ENCODE measurements around the gene KYAT1.

DNA sequence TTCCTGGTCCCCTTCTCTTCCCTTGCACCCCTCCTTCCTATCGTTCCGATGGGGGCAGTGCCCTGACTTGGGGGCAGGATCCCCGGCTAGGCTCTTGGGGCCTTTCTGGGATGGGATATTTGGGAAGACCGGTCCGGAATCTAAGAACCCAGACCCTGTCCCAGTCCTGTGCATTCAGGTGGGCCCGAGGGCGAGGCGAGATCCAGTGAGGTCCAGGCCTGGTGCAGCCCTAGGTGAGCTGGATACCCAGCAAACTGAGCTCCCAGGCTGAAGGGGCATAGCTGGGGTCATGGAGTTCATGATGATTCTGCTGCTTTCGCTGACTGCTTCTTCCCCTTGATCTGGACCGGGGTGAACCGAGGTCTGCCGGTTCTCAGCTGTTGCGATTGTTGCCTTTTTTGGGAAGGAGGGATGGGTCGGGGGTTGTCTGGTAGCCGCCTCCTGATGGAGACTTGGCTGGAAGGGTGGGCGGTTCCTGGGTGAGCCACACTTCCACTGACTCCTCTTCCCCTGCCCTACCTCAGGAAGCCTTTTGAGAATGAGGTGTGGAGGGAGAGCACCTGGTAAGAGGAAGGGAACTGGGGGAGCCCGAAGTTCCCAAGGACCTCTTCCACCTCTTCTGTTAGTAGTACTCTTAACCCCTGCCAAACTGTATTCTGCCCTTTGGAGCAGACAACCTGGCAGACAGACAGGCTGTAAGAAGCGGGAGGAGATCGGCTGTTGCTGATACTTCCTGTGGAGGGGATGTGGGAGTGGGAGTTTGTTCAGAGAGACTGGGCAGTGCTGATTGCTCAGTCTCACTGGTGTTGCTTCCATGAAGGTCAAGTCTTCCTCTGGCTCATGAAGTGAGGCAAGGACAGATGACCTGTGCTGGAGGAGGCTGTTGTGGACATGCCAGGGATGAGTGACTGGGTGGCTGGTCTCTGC, 1.2 kb upstream of the KYAT1 start:
- TF ChIP-seq TCF12 (IDR thresholded peaks at IDR 0.05; ENCODE audit: low read depth, low read length) (no peak), POLR2AphosphoS5 (IDR thresholded peaks at IDR 0.05; ENCODE audit: low read depth, low read length) (no peak; the same call in 1 of the 2 replicates), POLR2A (IDR thresholded peaks at IDR 0.05; ENCODE audit: control extremely low read depth in 1 of 2, low read depth in 2 of 2, low read length in 2 of 2) (no peak), RXRA (IDR thresholded peaks at IDR 0.05; ENCODE audit: insufficient read depth, low read depth, low read length) (no peak), NRF1 (IDR thresholded peaks at IDR 0.05; ENCODE audit: low read depth, low read length) (no peak), SIN3A (conservative IDR thresholded peaks at IDR 0.05 in 1 of 2, IDR thresholded peaks at IDR 0.05 in 1 of 2; ENCODE audit: low read depth in 1 of 2, low read length in 2 of 2) (no peak)
- TF ChIP-seq, protein P1, sequence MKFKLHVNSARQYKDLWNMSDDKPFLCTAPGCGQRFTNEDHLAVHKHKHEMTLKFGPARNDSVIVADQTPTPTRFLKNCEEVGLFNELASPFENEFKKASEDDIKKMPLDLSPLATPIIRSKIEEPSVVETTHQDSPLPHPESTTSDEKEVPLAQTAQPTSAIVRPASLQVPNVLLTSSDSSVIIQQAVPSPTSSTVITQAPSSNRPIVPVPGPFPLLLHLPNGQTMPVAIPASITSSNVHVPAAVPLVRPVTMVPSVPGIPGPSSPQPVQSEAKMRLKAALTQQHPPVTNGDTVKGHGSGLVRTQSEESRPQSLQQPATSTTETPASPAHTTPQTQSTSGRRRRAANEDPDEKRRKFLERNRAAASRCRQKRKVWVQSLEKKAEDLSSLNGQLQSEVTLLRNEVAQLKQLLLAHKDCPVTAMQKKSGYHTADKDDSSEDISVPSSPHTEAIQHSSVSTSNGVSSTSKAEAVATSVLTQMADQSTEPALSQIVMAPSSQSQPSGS (IDR thresholded peaks at IDR 0.05; ENCODE audit: low read length) = no peak

All from H1 (cell line).